Stomach smooth muscle (tissue), 2 donors: ENCODE measurements around the gene C20orf202.

ENCODE experiments used
- H3K27ac ChIP-seq: one replicate; pipeline ENCODE4 v1.7.0; 2013; ENCODE audit warnings: mild to moderate bottlenecking, low read length, inconsistent platforms
- H3K27me3 ChIP-seq, 2 donors: one replicate each; pipeline ENCODE4 v1.7.0; 2013; ENCODE audit warnings: low read length in 2 of 2; ENCODE audit not compliant: insufficient read depth in 2 of 2, control insufficient read depth in 1 of 2
- H3K36me3 ChIP-seq, 2 donors: one replicate each; pipeline ENCODE4 v1.7.0; 2013; ENCODE audit warnings: low read length in 2 of 2; ENCODE audit not compliant: control insufficient read depth in 2 of 2, insufficient read depth in 2 of 2
- H3K4me1 ChIP-seq: one replicate; pipeline ENCODE4 v1.7.0; 2013; ENCODE audit warnings: low read length; ENCODE audit not compliant: control insufficient read depth, insufficient read depth
- H3K4me3 ChIP-seq, 2 donors: one replicate each; pipeline ENCODE4 v1.7.0; 2013; ENCODE audit warnings: low read length in 2 of 2
- H3K9ac ChIP-seq, 2 donors: one replicate each; pipeline ENCODE4 v1.7.0; 2013; ENCODE audit warnings: low read length in 2 of 2, mild to moderate bottlenecking in 1 of 2
- H3K9me3 ChIP-seq, 2 donors: one replicate each; pipeline ENCODE4 v1.7.0; 2013; ENCODE audit warnings: low read length in 2 of 2; ENCODE audit not compliant: control insufficient read depth in 2 of 2
- donor health status: healthy.
- donor health status: Pancreatic carcinoma.

Gene C20orf202

DNA sequence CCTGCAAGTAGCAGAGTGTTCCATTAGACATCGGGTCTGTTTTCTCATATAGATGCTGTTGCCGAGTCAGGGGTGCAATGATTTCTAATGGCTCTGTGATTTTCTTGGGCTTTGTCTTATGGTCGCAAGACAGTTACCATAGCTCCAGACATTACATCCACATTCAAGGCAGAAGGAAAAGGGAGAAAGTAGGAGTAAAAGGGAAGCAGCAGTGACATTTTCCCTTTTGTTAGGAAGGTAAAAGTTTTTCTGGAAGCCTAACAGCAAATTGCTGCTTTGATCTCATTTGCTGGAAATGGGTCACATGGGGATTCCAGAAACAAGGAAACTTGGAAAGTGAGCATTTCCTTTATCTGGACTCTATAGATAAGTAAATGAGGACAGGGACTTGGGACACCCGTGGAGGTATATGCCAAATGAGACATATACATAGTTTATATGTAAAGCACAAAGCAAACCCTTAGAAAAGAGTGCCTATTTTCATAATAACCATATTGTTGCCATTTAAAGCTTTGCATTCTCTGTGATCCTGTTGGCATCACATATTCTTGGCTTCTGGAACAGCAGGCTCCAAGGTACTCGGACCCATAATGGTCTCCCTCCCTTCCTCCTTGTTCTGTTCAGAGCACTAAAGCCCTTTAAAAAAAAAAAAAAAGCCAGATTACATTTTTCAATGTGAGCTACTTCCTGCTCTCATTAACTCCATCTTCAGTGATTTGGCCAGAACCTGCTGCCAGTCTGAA, at the start of gene C20orf202:
Gene C20orf202, plus strand, starts transcription at position 693 of the 743 bp plus-strand sequence. CDS start 132 bp downstream, outside the sequence.
- Histone ChIP-seq H3K4me1 (no peaks in the 10 kb centered on the region), H3K36me3 (no peaks in the 10 kb centered on the region), H3K27me3 (peaks cover 0 to 12% of the 10 kb centered on the region in 2 donors), H3K9me3 (no peaks in the 10 kb centered on the region), H3K9ac (no peak within 1 kb of the TSS), H3K27ac (no peak within 1 kb of the TSS), H3K4me3 (no peak within 1 kb of the TSS)

DNA sequence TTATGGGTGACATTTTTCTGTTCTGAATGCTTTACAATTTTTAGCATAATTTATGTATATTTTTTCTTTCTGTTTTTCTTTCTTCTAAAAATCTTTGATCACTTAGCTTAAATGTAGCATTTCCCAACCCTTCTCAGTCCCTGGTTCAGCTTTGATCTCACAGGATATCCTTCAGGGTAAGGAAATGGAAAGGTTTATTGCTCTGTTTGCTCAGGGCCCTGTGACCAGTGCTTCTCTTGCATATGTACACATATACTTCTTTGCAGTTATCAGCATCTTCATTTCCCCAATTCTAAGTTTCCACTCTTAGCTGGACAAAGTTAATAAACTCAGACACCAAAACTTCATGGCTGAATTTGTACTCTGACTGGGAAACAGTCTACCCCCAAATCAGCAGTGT, 49.0 kb upstream of the C20orf202 start:
- no peaks in the 10 kb centered on the region for H3K9me3 ChIP-seq
- peaks cover 23 to 29% of the 10 kb centered on the region in 2 donors for H3K36me3 ChIP-seq
- H3K4me1 ChIP-seq, result no peaks in the 10 kb centered on the region
- H3K27ac ChIP-seq, result no peak overlapping the region
- no peak overlapping the region for H3K9ac ChIP-seq
- H3K27me3 ChIP-seq, result no peaks in the 10 kb centered on the region
- no peak overlapping the region for H3K4me3 ChIP-seq

GRCh38 chr20:1154691-1155090, 48.6 kb upstream of the C20orf202 start:
- H3K9me3 ChIP-seq, result no peaks in the 10 kb centered on the region
- H3K4me3 ChIP-seq, result no peak overlapping the region
- H3K27me3 ChIP-seq, result no peaks in the 10 kb centered on the region
- H3K4me1 ChIP-seq, result no peaks in the 10 kb centered on the region
- H3K9ac ChIP-seq, result no peak overlapping the region
- H3K27ac ChIP-seq, result no peak overlapping the region
- H3K36me3 ChIP-seq, result peaks cover 21 to 29% of the 10 kb centered on the region in 2 donors

DNA sequence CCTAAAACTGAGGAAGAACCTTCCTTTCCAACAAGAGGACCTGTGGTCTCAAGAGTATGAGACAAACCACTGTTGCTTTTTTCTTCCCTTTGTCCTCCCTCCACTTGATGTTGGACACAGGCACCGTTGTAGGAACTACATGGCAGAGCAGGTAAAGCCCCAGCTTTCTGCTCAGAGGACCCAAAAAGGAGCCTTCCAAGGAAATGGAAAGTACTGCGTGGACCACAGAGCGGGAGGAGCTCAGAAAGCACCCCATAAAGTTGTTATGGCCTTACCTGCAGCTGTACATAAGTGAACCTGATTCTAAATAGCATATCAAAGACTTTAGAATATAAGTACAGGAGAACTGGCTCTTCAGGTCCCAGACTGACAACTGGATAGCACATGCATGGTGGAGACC, 47.9 kb upstream of the C20orf202 start:
- Histone ChIP-seq H3K36me3 (peaks cover 19 to 32% of the 10 kb centered on the region in 2 donors), H3K9me3 (no peaks in the 10 kb centered on the region), H3K4me1 (no peaks in the 10 kb centered on the region), H3K9ac (no peak overlapping the region), H3K27ac (no peak overlapping the region), H3K27me3 (no peaks in the 10 kb centered on the region), H3K4me3 (no peak overlapping the region)

DNA sequence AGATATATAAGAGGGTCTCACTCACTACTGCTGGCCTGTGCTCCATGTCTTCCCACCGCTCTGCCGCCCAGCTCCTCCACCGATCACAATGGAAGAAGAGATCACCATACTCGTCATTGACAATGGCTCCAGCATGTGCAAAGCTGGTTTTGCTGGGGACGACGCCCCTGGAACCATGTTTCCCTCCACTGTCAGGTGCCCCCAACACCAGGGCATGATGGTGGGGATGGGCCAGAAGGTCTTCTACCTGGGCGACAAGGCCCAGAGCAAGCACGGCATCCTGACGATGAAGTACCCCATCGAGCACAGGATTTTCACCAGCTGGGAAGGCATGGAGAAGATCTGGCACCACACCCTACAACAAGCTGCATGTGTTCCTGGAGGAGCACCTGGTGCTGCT, 42.8 kb upstream of the C20orf202 start:
- H3K27me3 ChIP-seq, result no peaks in the 10 kb centered on the region
- H3K27ac ChIP-seq, result no peak overlapping the region
- H3K4me1 ChIP-seq, result no peaks in the 10 kb centered on the region
- peaks cover 38 to 45% of the 10 kb centered on the region in 2 donors for H3K36me3 ChIP-seq
- no peak overlapping the region for H3K4me3 ChIP-seq
- H3K9me3 ChIP-seq, result no peaks in the 10 kb centered on the region
- H3K9ac ChIP-seq, result no peak overlapping the region

DNA sequence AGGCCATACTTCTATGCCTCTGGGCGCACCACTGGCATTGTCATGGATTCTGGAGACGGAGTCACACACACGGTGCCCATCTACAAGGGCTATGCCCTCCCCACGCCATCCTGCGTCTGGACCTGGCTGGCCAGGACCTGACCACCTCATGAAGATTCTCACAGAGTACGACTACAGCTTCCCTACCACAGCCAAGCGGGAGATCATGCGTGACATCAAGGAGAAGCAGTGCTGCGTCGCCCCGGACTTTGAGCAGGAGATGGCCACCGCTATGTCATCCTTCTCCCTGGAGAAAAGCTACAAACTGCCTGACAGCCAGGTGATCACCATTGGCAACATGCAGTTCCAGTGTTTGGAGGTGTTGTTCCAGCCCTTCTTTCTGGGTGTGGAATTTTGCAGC, 42.3 kb upstream of the C20orf202 start:
- H3K4me3 ChIP-seq, result no peak overlapping the region
- no peak overlapping the region for H3K9ac ChIP-seq
- no peaks in the 10 kb centered on the region for H3K27me3 ChIP-seq
- peaks cover 41 to 49% of the 10 kb centered on the region in 2 donors for H3K36me3 ChIP-seq
- no peaks in the 10 kb centered on the region for H3K9me3 ChIP-seq
- no peaks in the 10 kb centered on the region for H3K4me1 ChIP-seq
- no peak overlapping the region for H3K27ac ChIP-seq

DNA sequence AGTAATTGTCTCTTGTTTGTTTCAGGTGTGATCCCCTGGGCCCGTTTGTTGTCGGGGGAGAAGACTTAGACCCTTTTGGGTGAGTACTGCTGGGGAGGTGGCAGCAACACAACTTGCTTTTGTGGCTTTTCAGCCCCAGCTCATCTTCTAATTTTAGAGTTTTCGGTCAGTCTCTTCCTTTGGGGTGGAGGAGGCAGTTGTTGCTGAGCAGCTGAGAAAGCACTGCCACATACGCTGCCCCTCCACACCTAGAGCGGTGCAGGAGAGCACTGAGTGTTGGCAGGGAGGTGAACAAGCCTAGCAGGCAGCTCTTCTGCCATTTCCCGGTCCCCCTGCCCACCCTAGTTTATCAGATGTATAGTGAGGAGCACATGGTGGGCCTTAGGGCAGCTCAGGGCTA, 40.1 kb upstream of the C20orf202 start:
- H3K9me3 ChIP-seq, result no peaks in the 10 kb centered on the region
- H3K4me1 ChIP-seq, result no peaks in the 10 kb centered on the region
- peaks cover 54 to 58% of the 10 kb centered on the region in 2 donors for H3K36me3 ChIP-seq
- H3K27me3 ChIP-seq, result no peaks in the 10 kb centered on the region
- no peak overlapping the region for H3K9ac ChIP-seq
- no peak overlapping the region for H3K4me3 ChIP-seq
- no peak overlapping the region for H3K27ac ChIP-seq

DNA sequence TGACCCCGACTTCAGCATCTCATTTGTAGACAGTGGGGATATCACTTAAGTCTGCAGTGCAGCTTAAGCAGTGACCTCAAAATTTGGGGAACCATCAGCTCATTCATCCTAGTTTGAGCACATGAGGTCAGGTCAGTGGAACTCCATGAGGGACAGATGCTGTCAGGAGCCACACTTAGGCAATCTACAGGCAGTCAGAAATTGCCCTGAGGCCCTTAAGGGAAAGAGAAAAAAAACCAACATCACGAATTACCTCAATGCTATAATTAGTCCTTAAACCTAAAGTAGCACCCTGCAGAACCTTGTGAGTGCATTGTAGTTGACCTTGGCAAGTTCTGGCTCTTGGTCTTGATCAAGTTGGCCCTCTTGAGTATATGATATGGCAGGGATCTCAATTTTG, 39.6 kb upstream of the C20orf202 start:
- no peak overlapping the region for H3K4me3 ChIP-seq
- H3K27ac ChIP-seq, result no peak overlapping the region
- no peaks in the 10 kb centered on the region for H3K27me3 ChIP-seq
- H3K9ac ChIP-seq, result no peak overlapping the region
- H3K36me3 ChIP-seq, result peaks cover 59 to 64% of the 10 kb centered on the region in 2 donors
- no peaks in the 10 kb centered on the region for H3K4me1 ChIP-seq
- H3K9me3 ChIP-seq, result no peaks in the 10 kb centered on the region

DNA sequence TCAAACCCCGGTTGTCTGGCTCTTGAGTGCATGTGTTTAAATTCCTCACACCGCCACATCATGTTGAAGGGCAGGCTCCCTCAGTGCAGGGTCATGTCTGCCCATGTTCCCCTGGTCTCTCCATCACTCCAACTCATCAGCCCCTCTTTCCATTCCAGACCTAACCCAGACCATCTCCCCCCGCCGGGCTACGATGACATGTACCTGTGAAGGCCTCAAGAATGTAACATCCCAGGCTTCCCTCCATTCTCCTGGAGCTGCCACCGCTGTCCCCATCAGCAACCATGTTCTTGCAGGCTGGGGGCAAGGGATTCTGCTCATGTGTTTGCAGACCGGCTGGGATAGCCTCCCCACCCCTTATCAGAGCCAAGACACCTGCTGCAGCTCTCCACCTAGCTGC, 38.4 kb upstream of the C20orf202 start:
- no peak overlapping the region for H3K4me3 ChIP-seq
- no peaks in the 10 kb centered on the region for H3K9me3 ChIP-seq
- H3K4me1 ChIP-seq, result no peaks in the 10 kb centered on the region
- no peak overlapping the region for H3K27ac ChIP-seq
- peaks cover 69 to 76% of the 10 kb centered on the region in 2 donors for H3K36me3 ChIP-seq
- H3K9ac ChIP-seq, result no peak overlapping the region
- no peaks in the 10 kb centered on the region for H3K27me3 ChIP-seq

DNA sequence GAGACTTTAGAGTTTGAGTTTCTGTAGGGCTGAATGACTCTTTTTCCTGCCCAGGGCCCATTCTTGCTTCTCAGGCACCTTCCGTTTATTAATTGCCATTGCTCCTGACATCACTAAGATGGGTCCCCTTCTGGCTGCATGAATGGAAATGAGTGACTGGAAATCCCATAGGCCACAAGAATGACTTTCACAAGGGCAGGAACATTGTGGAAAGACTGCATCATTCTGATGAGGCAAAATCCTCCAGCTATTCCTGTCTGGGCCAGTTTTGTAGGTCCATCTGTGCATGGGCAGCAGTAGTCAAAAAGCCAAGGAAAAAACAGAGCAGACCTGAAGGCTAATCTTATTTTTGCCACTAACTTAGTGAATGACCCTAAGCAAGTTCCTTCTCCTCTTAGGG, 37.7 kb upstream of the C20orf202 start:
- H3K36me3 ChIP-seq, result peaks cover 70 to 77% of the 10 kb centered on the region in 2 donors
- H3K27ac ChIP-seq, result no peak overlapping the region
- no peaks in the 10 kb centered on the region for H3K27me3 ChIP-seq
- no peaks in the 10 kb centered on the region for H3K9me3 ChIP-seq
- H3K9ac ChIP-seq, result no peak overlapping the region
- no peaks in the 10 kb centered on the region for H3K4me1 ChIP-seq
- H3K4me3 ChIP-seq, result no peak overlapping the region

GRCh38 chr20:1165941-1166340, 37.3 kb upstream of the C20orf202 start:
- Histone ChIP-seq H3K27me3 (no peaks in the 10 kb centered on the region), H3K4me1 (no peaks in the 10 kb centered on the region), H3K9me3 (no peaks in the 10 kb centered on the region), H3K36me3 (peaks cover 72 to 76% of the 10 kb centered on the region in 2 donors), H3K4me3 (no peak overlapping the region), H3K9ac (no peak overlapping the region), H3K27ac (no peak overlapping the region)
